Glomerular visceral epithelial cell (primary cell): ENCODE results near the gene TSC22D2.
A peak's percentile ranks its signal among the peaks of the same experiment; 100 is the strongest.
"Not testable (repeated sequence)": the region's sequence is repeated elsewhere in the genome, so short reads cannot be mapped to it uniquely, and the experiment has no call there.

Experiments used
- DNase-seq: peaks from one replicate; pipeline ENCODE4 v3.0.0-alpha.2; 2016; ENCODE audit errors: extremely low spot score

The TSC22D2 gene

DNA sequence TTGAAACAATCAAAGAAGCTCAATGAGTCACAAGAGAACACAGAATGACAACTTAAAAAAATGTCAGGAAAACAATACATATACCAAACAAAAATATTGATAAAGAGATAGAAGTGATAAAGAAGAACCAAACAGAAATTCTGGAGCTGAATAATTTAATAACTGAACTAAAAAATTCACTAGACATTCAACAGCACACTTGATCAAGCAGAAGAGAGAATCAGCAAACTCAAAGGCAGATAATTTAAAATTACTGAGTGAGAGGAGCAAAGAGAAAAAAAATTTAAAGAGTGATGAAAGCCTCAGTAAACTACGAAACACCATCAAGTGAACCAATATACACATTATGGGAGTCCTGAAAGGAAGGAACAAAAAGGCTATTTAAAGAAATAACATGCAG is 76.3 kb downstream of the TSC22D2 start:
- no peak for DNase-seq

DNA sequence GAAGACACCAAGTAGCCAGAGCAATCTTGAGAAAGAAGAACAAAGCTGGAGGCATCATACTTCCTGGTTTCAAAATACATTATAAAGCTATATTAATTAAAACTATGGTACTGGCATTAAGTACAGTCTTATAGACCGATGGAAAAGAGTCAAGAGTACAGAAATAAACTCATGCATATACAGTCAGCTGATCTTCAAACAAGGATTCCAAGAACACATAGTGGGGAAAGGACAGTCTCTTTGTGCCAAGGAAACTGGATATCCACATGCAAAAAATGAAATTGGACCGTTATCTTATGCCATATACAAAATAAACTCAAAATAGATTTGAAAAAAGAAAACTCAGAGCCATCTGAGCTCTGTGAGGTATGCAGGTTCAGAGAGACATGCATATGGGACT is 80.8 kb downstream of the TSC22D2 start:
- no peak for DNase-seq

DNA sequence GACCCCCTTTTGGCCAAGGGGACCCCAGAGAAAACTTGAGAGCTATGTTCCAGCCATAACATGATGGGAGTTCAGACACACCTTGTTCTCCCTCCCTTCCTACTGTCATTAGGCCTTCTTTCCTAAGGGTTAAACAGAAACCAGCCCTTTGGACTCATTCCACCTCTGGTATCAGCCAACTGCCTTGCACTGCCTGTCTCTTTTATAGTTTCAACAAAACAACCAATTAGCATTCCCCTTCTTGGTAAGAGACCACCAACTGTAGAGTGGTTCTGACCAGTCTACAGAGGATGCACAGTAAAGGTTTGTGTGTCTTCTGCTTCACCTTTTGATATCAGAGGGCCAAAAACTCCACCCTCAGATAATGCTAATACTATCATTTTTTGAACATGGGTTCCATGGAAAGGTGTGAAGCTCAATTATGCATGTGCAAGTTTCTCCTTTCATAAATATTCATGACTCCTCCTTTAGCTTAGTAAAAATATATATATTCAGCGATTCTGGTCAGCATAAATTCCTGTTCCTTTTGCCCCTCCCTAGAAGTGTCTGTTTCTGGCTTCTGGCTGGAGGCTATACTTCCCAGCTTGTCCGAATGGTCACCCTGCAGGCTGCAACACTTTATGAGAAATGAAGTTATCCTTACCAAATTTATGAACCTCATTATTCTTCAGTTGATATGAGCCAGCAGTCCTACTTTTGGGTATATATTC is 82.3 kb downstream of the TSC22D2 start:
- DNase-seq = no peak

DNA sequence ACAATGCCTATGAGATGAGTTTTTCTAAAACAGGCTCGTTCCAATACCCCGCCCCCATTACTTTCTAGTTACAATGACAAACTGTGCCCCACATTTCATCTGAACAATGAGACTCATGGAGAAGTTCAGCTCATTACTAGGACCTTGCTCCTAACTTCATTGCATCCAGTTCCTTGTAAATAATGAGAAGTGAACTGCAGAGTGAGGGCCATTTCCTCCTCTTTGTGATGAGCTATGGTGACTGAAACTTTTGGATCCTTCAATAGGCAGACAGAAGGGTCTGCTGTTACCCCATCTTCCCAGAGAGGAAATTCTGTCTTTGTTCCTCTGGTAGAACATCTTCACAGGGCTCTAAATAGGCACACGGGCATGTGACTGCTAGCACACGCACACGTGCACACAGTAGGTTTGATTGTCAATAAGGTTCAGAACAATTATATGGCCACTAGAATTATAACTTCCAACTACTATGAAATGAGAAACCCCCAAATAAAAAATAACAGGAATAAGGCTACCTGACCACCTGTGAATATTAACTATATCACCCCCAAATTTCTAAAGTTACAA is 86.4 kb downstream of the TSC22D2 start:
- DNase-seq = no peak

DNA sequence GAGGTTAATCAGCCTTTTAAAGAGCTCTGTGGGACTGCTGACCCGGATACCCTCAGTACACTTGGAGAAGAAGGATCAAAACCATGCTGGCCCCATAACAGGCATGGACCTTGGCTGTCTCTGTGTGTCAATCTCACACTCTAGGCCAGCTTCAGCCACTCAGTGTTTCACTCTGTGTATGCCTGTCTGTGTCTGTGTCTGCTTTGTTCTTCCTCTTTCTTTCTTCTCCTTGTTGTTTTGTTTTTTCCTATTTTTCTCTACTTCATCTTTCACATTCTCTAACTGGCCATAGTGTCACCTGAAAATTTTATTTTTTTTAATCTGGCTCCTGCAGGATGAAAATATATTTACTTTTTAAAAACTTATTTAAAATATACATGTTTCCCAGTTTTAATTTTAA is 87.1 kb downstream of the TSC22D2 start:
- DNase-seq = peak; percentile 9

DNA sequence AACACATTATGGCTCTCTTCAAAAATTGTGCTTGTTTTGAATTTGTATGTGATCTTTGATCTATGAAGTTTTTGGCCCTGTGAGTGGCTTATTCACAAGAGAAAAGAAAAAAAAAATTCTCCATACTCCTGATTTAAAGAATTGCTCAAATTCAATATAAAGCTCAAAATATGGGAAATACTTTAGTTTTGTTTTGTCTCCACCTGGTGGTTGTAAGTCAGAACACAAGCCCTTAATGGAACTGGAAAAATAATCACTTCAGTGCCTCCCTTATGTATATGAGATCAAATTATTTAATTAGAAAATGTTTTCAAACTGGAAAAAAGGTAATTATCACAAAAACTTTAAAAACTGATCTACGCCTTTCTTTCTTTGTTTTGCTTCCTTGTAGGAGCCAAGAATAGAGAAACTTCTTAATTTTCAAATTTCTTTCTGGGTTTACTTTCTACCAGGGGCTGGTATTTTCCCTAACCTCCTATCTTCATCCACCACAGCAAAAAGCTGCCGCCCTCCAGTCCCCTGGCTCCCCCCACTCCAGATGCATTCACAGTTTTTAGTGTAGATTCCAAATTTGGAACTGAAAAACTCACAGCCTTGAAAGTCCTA is 87.6 kb downstream of the TSC22D2 start:
- DNase-seq = peak; percentile 60

DNA sequence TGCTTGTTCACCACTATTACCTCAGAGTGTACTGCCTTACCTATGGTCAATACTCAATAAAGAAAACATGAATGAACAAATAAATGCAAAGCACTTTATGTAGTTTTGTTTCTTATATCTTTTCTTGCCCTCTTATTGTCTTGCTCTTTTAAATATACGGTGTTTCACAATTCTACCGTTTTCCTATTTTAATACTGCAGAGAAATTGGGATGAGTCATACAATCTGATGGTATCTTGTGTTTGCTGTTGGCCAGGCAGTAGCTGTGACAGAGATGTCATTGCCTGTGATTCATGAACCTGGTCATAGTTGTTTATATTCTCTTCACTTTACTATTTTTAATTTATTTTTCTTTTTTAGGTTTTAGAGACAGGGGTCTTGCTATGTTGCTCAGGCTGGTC is 89.9 kb downstream of the TSC22D2 start:
- no peak for DNase-seq

DNA sequence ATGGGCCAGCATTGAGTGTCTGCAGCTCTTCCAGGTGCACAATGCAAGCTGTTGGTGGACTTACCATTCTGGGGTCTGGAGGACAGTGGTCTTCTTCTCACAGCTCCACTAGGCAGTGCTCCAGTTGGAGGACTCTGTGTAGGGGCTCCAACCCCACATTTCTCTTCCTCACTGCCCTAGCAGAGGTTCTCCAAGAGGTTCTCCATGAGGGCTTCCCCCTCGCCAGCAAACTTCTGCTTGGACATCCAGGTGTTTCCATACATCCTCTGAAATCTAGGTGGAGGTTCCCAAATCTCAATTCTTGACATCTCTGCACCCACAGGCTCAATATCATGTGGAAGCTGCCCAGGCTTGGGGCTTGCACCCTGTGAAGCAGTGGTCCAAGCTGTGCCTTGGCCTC is 92.9 kb downstream of the TSC22D2 start:
- not testable (repeated sequence) for DNase-seq

DNA sequence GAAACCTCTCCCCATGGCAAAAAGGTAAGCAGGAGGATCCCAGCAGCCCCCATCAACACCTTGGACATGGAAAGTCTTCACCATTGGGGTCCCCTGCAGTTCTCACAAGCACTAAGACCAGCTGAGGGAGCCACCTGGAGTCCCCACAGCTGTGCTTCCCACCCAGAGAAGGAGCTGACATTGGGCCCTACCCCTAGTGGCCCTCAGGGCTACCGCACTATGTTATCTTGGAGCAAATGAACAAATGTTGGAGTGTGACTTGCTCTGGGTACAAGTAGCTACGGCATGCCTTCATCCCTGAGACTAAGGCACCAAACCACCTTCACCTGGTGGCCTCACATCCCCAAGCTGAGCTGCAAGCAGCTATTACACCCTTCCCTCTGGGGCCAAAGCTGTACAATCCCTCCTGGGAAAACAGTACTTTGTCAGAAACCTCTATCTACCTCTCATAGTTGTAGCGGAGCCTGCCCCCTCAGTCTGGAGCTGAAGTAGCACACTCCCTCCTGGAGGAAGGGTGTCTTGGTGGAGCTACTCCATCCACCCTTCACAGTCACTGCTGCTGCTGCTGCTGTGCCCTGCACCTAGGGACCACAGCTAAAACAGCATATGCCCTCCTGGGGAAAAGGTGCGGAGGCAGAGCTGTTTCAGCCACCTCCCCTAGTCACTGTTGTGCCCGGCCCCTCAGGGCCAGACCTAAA is 95.5 kb downstream of the TSC22D2 start:
- no peak for DNase-seq

DNA sequence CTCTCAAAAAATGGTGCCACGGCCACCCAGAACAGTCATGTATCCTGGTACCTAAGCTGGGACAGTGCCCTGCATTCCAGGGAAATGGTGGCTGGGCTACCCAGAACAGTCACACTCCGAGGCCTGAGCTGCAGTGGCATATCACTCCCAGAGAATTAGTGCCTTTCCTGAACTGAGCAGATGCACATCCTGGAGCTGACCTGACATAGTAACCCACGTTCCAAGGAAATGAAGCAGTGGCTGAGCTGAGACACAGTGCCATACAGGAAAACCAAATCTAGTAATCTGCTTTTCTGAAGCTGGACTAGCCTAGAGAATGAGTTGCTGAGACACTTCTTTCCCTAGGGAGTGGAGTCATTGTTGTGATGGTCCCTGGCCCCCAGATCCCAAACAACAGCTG is 96.4 kb downstream of the TSC22D2 start:
- DNase-seq = no peak

DNA sequence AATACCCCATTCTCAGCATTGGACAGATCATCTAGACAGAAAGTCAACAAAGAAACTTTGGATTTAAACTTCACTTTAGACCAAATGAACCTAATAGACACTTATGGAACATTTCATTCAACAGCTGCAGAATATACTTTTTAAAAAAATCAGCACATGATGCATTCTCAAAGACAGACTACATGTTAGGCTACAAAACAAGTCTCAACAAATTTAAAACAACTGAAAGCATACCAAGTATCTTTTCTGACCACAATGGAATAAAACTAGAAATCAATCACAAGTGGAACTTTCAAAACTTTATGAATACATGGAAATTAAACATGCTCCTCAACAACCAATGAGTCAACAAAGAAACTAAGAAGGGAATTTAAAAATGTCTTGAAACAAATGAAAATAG is 100.3 kb downstream of the TSC22D2 start:
- DNase-seq = no peak

DNA sequence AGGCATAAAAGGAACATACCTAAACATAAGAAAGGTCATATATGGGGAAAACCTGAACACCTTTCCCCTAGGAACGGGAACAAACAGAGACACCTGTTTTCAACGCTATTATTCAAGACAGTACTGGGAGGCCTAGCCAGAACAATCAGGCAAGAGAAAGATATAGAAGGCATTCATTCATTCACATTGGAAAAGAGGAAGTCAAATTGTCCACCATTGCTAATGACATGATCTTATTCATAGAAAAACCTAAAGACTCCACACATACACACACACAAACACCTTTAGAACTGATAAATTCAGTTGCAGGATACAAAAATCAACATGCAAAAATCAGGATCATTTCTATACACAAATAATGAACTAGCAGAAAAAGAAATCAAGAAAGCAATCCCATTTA is 101.7 kb downstream of the TSC22D2 start:
- no peak for DNase-seq

DNA sequence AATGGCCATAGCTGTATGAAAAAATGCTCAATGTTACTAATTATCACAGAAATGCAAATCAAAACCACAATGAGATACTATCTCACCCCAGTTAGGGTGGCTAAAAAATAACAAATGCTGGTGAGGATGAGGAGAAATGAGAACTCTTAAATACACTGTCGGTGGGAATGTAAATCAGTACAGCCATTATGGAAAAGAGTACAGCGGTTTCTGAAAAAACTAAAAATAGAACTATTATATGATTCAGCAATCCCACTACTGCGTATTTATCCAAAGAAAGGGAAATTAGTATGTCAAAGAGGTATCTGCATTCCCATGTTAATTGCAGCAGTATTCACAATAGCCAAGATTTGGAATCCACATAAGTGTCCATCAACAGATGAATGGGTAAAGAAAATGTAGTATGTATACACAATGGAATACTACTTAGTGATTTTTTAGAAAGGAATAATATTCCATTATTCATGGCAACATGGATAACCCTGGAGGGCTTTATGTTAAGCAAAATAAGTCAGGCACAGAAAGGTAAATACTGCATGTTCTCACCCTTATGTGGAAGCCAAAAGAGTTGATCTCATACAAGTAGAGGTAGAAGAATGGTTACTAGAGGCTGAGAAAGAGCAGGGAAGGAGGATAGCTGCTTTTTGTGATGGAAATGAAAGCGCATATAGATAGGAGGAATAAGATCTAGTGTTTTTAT is 103.2 kb downstream of the TSC22D2 start:
- DNase-seq = no peak

DNA sequence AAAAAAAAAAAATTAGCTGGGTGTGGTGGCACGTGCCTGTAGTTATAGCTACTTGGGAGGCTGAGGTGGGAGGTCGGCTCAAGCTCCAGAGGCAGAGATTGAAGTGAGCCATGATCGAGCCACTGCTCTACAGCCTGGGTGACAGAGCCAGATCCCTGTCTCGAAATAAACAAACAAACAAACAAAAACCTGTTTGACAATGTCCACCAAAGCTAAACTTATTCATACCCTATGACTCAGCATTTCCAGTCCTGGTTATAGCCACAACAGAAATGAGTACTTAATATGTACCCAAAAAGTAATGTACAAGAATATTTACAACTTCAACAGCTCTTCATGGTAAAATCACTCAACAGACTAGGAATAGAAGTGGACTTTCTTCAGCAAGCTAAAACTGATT is 107.1 kb downstream of the TSC22D2 start:
- DNase-seq = no peak
